Kidney (tissue), 14 donors: Measurements from ENCODE around the gene MAP3K3. TPM values are rescaled to one million over a fixed set of nuclear protein-coding genes. Genes with fewer than 3 reads are reported as not detected.

ENCODE experiments used
- DNase-seq, 5 donors: peaks; one replicate each; pipeline ENCODE4 v3.0.0-alpha.2; 2013 to 2020
- FAIRE-seq: peaks from 2 replicates; lab custom pipeline; 2012; peaks lifted over from hg19 to GRCh38; lab: Jason Lieb, UNC
- H3K27ac ChIP-seq, 2 donors: one replicate each; pipeline ENCODE4 v1.7.0; 2013; ENCODE audit warnings: low read depth in 2 of 2, low read length in 2 of 2, inconsistent platforms in 1 of 2
- H3K27me3 ChIP-seq: one replicate; pipeline ENCODE4 v1.7.1; 2013; ENCODE audit warnings: low read length, inconsistent platforms; ENCODE audit not compliant: control insufficient read depth, insufficient read depth
- H3K36me3 ChIP-seq, 3 donors: one replicate each; pipeline versions ENCODE4 v1.7.0 to v1.7.1; 2013; ENCODE audit warnings: low read length in 3 of 3, control low read depth in 1 of 3, inconsistent platforms in 1 of 3; ENCODE audit not compliant: insufficient read depth in 3 of 3, control insufficient read depth in 2 of 3
- H3K4me1 ChIP-seq, 3 donors: one replicate each; pipeline versions ENCODE4 v1.7.0 to v1.7.1; 2013; ENCODE audit warnings: low read length in 3 of 3, inconsistent platforms in 1 of 3, low read depth in 1 of 3; ENCODE audit not compliant: control insufficient read depth in 2 of 3, insufficient read depth in 2 of 3
- H3K4me3 ChIP-seq, 3 donors: one replicate each; pipeline versions ENCODE4 v1.7.0 to v1.8.1; 2013; ENCODE audit warnings: low read length in 3 of 3, control low read depth in 1 of 3, inconsistent platforms in 1 of 3
- H3K9ac ChIP-seq, 3 donors: one replicate each; pipeline versions ENCODE4 v1.7.0 to v1.7.1; 2013; ENCODE audit warnings: low read length in 3 of 3, control low read depth in 1 of 3, inconsistent platforms in 1 of 3
- H3K9me3 ChIP-seq, 3 donors: one replicate each; pipeline versions ENCODE4 v1.7.0 to v1.7.1; 2013; ENCODE audit warnings: low read length in 3 of 3, control low read depth in 1 of 3, inconsistent platforms in 1 of 3; ENCODE audit not compliant: control insufficient read depth in 2 of 3, insufficient read depth in 1 of 3
- CTCF ChIP-seq: IDR thresholded peaks from 3 replicates; pipeline ENCODE4 v1.5.1; 2012; ENCODE audit warnings: mild to moderate bottlenecking, moderate library complexity, borderline replicate concordance; ENCODE audit not compliant: insufficient read depth; ENCODE audit errors: extremely low read depth
- intact Hi-C: fragments of 100-400 bp; cut with DNase I; formaldehyde crosslinking; loops from one replicate; pipeline ENCODE4 v1.11.1; 2022
- polyA plus RNA-seq: library from polyadenylated mRNA; stranded (reverse); fragments of 350-450 nt; fragmentation: Illumina TruSeq; extraction: RNeasy Lipid Tissue Mini Kit (QIAGEN cat#74804); gene quantifications from one replicate; pipeline ENCODE4 v1.2.3, GENCODE V29; 2014; ENCODE audit warnings: low read depth, low replicate concordance; ENCODE audit not compliant: insufficient read depth
- total RNA-seq: library from RNA; stranded (reverse); fragmentation: NEBNext Ultra II Directional; extraction: Animal tissue kit (Norgen Biotek cat#: 25700); gene quantifications from one replicate; pipeline ENCODE4 v1.2.1, GENCODE V29; 2021
- donor health status: control.
- donor health status: control.
- donor health status: control.
- donor health status: control.
- donor health status: control.
- donor health status: DM: yes; HTN: yes; CAD: no.
- donor health status: Normal renal cell carcinoma (clear cell type).

Gene MAP3K3
- total and polyA plus RNA-seq, 2 donors from 2014 or later, result 17.4 to 50.5 TPM

DNA sequence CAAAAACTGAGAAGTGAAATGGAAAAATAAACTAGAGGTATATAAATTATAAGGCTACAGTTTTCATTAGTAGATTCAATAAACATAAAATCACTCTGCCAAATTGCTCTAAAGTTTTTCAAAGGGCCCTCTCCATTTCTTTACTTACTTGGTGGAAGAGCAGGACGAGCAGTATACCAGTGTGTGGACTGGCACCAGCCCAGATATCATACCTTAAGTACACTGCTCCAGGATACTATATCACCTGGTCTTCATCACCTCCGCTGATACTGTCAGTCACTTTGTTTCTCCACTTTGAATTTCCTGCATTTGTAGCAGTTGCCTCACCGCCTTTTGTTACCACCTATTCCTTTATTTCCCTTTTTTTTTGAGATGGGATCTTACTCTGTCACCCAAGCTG lies 37.6 kb downstream of the MAP3K3 start:
- Histone ChIP-seq H3K27me3 (no peaks in the 10 kb centered on the region), H3K9me3 (no peaks in the 10 kb centered on the region), H3K27ac (no peak overlapping the region), H3K36me3 (peaks cover 0 to 19% (median 9%) of the 10 kb centered on the region in 3 donors), H3K4me1 (no peaks in the 10 kb centered on the region), H3K4me3 (no peak overlapping the region), H3K9ac (no peak overlapping the region)
- intact Hi-C loops, result no loop called here
- FAIRE-seq, result no peak
- no peak for DNase-seq
- no peak for TF ChIP-seq CTCF

GRCh38 chr17:63665527-63666214 lies 43.5 kb downstream of the MAP3K3 start:
- peaks cover 2 to 38% (median 22%) of the 10 kb centered on the region in 3 donors for H3K36me3 ChIP-seq
- no peak for TF ChIP-seq CTCF
- H3K27me3 ChIP-seq, result no peaks in the 10 kb centered on the region
- H3K9me3 ChIP-seq, result no peaks in the 10 kb centered on the region
- H3K4me1 ChIP-seq, result no peaks in the 10 kb centered on the region
- peak in 1 of 5 donors; percentile 35 for DNase-seq
- no peak overlapping the region for H3K9ac ChIP-seq
- no peak overlapping the region for H3K27ac ChIP-seq
- intact Hi-C loops, result no loop called here
- FAIRE-seq, result no peak
- H3K4me3 ChIP-seq, result no peak overlapping the region

DNA sequence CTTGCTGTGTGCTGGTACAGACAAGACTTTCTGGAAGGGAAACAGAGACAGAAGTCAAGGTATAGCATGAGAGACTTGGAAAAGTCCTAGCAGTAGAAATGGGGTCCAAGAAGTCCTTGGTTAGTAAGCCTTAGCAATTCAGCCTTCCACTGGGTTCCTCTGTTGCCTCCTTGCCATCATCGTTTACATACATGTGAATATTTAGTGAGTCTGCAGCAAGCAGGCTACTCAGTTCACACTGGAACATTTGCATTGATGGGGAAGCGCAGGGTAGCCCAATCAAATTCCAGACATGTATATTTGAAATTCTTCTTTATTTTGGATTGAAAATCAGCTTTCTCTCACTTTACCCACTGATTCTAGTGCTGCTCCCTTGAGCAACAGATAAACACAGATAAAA lies 50.6 kb downstream of the MAP3K3 start:
- peaks cover 3 to 35% (median 22%) of the 10 kb centered on the region in 3 donors for H3K4me1 ChIP-seq
- DNase-seq (no peak), FAIRE-seq (no peak)
- H3K4me3 ChIP-seq, result no peak overlapping the region
- intact Hi-C loops, result no loop called here
- no peaks in the 10 kb centered on the region for H3K27me3 ChIP-seq
- H3K36me3 ChIP-seq, result peaks cover 0 to 22% (median 12%) of the 10 kb centered on the region in 3 donors
- H3K27ac ChIP-seq, result no peak overlapping the region
- H3K9ac ChIP-seq, result no peak overlapping the region
- TF ChIP-seq CTCF, result no peak
- H3K9me3 ChIP-seq, result no peaks in the 10 kb centered on the region
